B cell (primary cell): ENCODE measurements around the gene SDK1.

Experiments used
- CTCF ChIP-seq: fragments of 200-600 bp; IDR thresholded peaks from one replicate; pipeline ENCODE4 v1.8.0; 2022; ENCODE audit warnings: antibody characterized with exemption, mild to moderate bottlenecking
- EZH2 ChIP-seq: IDR thresholded peaks from 2 replicates; pipeline ENCODE4 v1.6.1; 2012; ENCODE audit warnings: borderline replicate concordance, low read depth, mild to moderate bottlenecking, moderate library complexity, low read length; ENCODE audit not compliant: insufficient read depth, poor library complexity, severe bottlenecking

- no peak for TF ChIP-seq CTCF
- no peak for TF ChIP-seq EZH2
These were observed 15.4 kb upstream of the SDK1 start for GRCh38 chr7:3285652-3286051.
